Activated CD4-positive, alpha-beta memory T cell treated with anti-CD3 and anti-CD28 coated beads, Interleukin-2, amount 10 ng/mL, durations not matched to agents 7 days and 5 days (primary cell): ENCODE results near the gene SPDYE1. TPM values are rescaled to one million over a fixed set of nuclear protein-coding genes. Genes with fewer than 3 reads are reported as not detected.
"Not testable (repeated sequence)": the region's sequence is repeated elsewhere in the genome, so short reads cannot be mapped to it uniquely, and the experiment has no call there.

Experiments
- CTCF ChIA-PET: fragments of 350-600 bp; sonication (Branson Sonifier 250); formaldehyde crosslinking; loops from one replicate; lab custom pipeline; 2021; ENCODE audit warnings: antibody characterized with exemption, inconsistent platforms; lab: Charles Lee
- POLR2A ChIA-PET: fragments of 350-600 bp; sonication (Branson Sonifier 250); formaldehyde crosslinking; loops from one replicate; lab custom pipeline; 2021; ENCODE audit warnings: antibody characterized with exemption; lab: Charles Lee
- DNase-seq: peaks from one replicate; pipeline ENCODE4 v3.0.0-alpha.2; 2020
- H3K27ac Mint-ChIP-seq: one replicate; pipeline ENCODE4 v1.8.0; 2021; ENCODE audit warnings: mild to moderate bottlenecking, mixed read lengths
- H3K27me3 Mint-ChIP-seq: one replicate; pipeline ENCODE4 v1.8.0; 2021; ENCODE audit warnings: mixed read lengths
- H3K36me3 Mint-ChIP-seq: one replicate; pipeline ENCODE4 v1.8.0; 2021; ENCODE audit warnings: low read depth, mixed read lengths
- H3K4me1 Mint-ChIP-seq: one replicate; pipeline ENCODE4 v1.8.0; 2021; ENCODE audit warnings: mixed read lengths
- H3K4me3 Mint-ChIP-seq: one replicate; pipeline ENCODE4 v1.8.0; 2021; ENCODE audit warnings: mild to moderate bottlenecking, mixed read lengths
- H3K9me3 Mint-ChIP-seq: one replicate; pipeline ENCODE4 v1.8.0; 2021; ENCODE audit warnings: mixed read lengths
- total RNA-seq, 2 experiments: library from RNA; stranded (reverse); gene quantifications; one replicate each; pipeline ENCODE4 v1.2.3, GENCODE V29; 2021

SPDYE1 gene
- total RNA-seq, 2 experiments from 2014 or later, result not detected

DNA sequence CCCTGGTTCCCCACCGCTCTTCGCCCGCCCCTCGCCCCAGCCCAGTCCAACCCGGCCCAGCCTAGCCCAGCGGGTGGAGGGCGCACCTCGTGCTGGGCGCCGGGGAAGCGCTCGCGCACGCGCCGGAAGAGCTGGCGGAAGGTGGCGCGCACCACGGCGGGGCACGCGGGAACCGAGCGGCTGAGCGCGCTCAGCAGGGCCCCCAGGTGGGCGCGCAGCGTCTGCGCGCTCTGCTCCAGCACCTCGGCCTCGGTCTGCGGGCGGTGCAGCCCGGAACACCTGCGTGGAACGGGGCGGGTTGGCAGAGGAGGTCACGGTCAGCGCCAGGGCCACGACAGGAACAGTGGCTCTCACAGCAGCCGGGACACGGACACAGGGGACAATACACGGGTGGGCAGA is 42.8 kb downstream of the SPDYE1 start:
- Mint-ChIP-seq H3K4me3 (peak overlapping the region; percentile 74), H3K4me1 (peaks cover 23% of the 10 kb centered on the region), H3K27ac (peak overlapping the region; percentile 79), H3K36me3 (peaks cover 11% of the 10 kb centered on the region)
- POLR2A ChIA-PET, H3K27me3 Mint-ChIP-seq, H3K9me3 Mint-ChIP-seq: not testable (repeated sequence)
- peak; percentile 75 for DNase-seq
- CTCF ChIA-PET, result interaction anchor here (1.6 kb wide), 1 partner anchor 21 kb away, joined by 5 read pairs; no protein-coding TSS in a partner anchor

- H3K27ac Mint-ChIP-seq, result peak overlapping the region; percentile 60
- CTCF ChIA-PET, result no interaction called here
- DNase-seq, result no peak
- H3K27me3 Mint-ChIP-seq, result no peaks in the 10 kb centered on the region
- peak overlapping the region; percentile 22 for H3K4me3 Mint-ChIP-seq
- peaks cover 26% of the 10 kb centered on the region for H3K36me3 Mint-ChIP-seq
- no peaks in the 10 kb centered on the region for H3K9me3 Mint-ChIP-seq
- POLR2A ChIA-PET, result no interaction called here
- peaks cover 40% of the 10 kb centered on the region for H3K4me1 Mint-ChIP-seq
Observed at GRCh38 chr7:44042221-44042620, 44.5 kb downstream of the SPDYE1 start.

DNA sequence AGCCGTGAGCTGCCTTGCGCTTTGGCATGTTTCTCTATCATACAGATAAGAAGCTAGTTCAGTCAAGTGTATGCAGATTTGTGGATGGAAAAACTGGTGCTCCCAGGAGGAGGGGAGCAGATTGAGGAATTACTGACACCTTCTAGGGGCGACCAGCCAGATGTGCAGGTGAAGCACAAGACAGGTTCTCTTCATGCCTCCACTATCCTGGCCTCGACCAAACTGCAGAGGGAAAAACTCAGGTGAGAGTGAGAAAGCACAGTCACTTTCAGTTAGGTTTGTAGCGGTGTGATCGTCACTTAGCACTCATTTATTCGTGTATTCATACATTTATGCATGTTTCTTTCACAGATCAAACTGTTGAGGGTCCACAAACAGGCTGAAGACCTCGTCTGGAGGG is 46.2 kb downstream of the SPDYE1 start:
- Mint-ChIP-seq H3K4me3 (peak overlapping the region; percentile 83), H3K27me3 (no peaks in the 10 kb centered on the region), H3K27ac (peak overlapping the region; percentile 98), H3K9me3 (no peaks in the 10 kb centered on the region), H3K36me3 (peaks cover 38% of the 10 kb centered on the region), H3K4me1 (peaks cover 51% of the 10 kb centered on the region)
- CTCF ChIA-PET, result interaction anchor here (1.2 kb wide), 1 partner anchor 24 kb away, joined by 5 read pairs; no protein-coding TSS in a partner anchor
- DNase-seq, result no peak
- POLR2A ChIA-PET, result interaction anchor here (0.5 to 5.7 kb wide), 17 partner anchors 15 to 594 kb away, joined by 3 to 73 read pairs (median 4); partner anchors contain the start of genes NUDCD3, PGAM2, POLD2 and STK17A

DNA sequence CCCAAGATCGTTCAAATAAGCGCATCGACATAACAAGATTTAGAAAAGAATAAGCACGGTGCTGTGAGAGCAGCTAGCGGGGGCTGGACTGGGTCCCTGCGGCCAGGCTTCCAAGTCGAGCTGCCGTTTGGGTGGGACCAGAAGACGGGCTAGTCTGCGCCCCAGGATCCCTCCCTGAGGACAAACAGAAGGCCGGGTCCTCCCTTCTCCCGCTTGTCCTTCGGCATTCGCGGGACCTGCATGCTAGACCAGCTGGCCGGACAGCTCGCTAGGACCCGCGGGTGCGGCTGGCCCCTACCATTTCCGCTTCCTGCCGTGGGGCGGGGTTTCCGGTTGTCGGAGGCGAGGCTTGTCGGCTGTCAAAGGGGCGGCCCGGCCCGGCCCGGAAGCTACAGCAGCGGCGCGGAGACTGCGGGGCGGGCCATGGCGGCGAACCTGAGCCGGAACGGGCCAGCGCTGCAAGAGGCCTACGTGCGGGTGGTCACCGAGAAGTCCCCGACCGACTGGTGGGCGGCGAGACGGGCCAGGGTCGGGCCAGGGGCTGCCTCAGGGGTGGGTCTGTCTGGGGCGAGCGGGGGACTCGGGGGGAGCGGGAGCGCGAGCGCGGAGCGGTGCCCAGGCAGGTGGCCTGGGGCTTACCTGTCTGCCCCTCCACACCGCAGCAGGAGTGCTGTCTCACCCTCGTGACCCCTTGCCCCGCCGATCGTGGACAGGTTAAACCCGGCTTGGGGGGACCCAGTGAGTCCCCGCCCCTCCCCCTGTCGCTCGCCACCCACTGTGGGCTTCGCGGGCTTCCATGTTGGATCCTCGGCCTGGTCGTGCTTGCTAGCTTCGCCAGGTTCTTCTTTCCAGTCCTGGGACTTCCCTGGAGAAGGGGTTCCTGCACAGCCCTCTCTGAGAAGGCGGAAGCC is 46.9 kb downstream of the SPDYE1 start, which contains the start of gene DBNL:
Gene DBNL (plus strand): TSS at position 388 of the 911 bp plus-strand sequence. CDS start 36 bp downstream, at position 424.
- Mint-ChIP-seq H3K9me3 (no peaks in the 10 kb centered on the region), H3K4me3 (peak within 1 kb of the TSS; percentile 83), H3K27me3 (no peaks in the 10 kb centered on the region), H3K36me3 (peaks cover 42% of the 10 kb centered on the region), H3K27ac (peak within 1 kb of the TSS; percentile 98), H3K4me1 (peaks cover 53% of the 10 kb centered on the region)
- POLR2A ChIA-PET, result interaction anchor here (0.7 to 5.7 kb wide), 21 partner anchors 14 to 952 kb away, joined by 3 to 73 read pairs (median 4); partner anchors contain the start of genes COA1, NUDCD3, PGAM2 and POLD2
- CTCF ChIA-PET, result interaction anchor here (1.2 to 1.3 kb wide), 2 partner anchors 25 to 37 kb away, joined by 3 to 5 read pairs; no protein-coding TSS in a partner anchor
- DNase-seq, result peak; percentile 94

DNA sequence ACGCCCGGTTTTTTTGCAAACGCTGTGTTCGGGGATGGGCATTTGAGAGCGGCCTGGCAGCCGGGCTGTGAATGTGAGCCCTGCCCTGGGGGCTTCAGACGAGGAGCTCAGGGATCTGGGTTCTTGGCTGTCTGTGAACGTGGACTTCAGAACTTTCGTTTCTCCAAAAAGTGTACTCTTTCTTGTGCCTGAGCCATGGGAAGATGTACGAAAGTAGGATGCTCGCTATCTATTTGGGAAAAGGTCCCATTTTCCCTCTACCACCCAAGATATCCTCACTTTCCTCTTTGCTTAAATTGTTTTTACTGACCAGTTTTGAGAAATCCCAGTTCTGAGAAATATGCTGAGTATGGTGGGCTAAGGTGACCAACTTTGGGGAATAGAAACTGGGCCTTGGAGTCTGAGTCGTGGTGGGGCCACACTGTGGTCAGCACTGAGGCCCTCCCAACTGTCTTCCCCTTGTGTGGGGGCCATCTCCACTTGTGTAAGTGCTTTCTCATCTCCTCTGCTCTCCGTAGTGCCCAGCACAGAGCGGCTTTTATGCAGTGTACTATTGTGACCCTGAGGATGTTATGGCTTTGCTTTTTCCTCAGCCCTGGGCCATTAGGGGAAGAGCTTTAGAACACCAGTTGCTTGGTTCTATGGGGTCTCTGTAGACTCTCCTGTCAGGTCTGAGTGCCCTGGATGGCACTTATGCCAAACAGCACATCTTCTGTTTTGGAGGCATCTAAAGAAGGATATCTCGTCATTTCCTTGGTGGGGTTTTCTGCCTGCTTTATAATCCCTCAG is 47.7 kb downstream of the SPDYE1 start:
- no peak for DNase-seq
- Mint-ChIP-seq H3K4me1 (peaks cover 60% of the 10 kb centered on the region), H3K9me3 (no peaks in the 10 kb centered on the region), H3K27ac (peak overlapping the region; percentile 95), H3K4me3 (peak overlapping the region; percentile 83), H3K27me3 (no peaks in the 10 kb centered on the region), H3K36me3 (peaks cover 50% of the 10 kb centered on the region)
- POLR2A ChIA-PET, result interaction anchor here (0.7 to 5.7 kb wide), 14 partner anchors 13 to 951 kb away, joined by 3 to 73 read pairs (median 4); partner anchors contain the start of genes COA1, NUDCD3, PGAM2 and POLD2
- CTCF ChIA-PET, result interaction anchor here (1.3 kb wide), 1 partner anchor 36 kb away, joined by 3 read pairs; no protein-coding TSS in a partner anchor

- Mint-ChIP-seq H3K9me3 (no peaks in the 10 kb centered on the region), H3K4me1 (peaks cover 65% of the 10 kb centered on the region), H3K27me3 (no peaks in the 10 kb centered on the region), H3K27ac (peak overlapping the region; percentile 95), H3K4me3 (peak overlapping the region; percentile 83), H3K36me3 (peaks cover 61% of the 10 kb centered on the region)
- ChIA-PET CTCF (interaction anchor here (0.5 to 1.3 kb wide), 3 partner anchors 23 to 35 kb away, joined by 3 read pairs; no protein-coding TSS in a partner anchor), POLR2A (interaction anchor here (0.8 to 5.7 kb wide), 7 partner anchors 12 to 444 kb away, joined by 3 to 73 read pairs (median 10); partner anchors contain the start of genes NUDCD3 and PGAM2)
- peak; percentile 71 for DNase-seq
Observed at GRCh38 chr7:44046321-44047061, 48.8 kb downstream of the SPDYE1 start.

GRCh38 chr7:44048031-44048795 is 50.5 kb downstream of the SPDYE1 start:
- Mint-ChIP-seq H3K27ac (peak overlapping the region; percentile 95), H3K36me3 (peaks cover 76% of the 10 kb centered on the region), H3K4me3 (peak overlapping the region; percentile 3), H3K9me3 (no peaks in the 10 kb centered on the region), H3K4me1 (peaks cover 69% of the 10 kb centered on the region), H3K27me3 (no peaks in the 10 kb centered on the region)
- DNase-seq, result no peak
- POLR2A ChIA-PET, result interaction anchor here (0.9 to 5.7 kb wide), 3 partner anchors 10 to 33 kb away, joined by 3 to 73 read pairs (median 7); partner anchors contain the start of gene PGAM2
- CTCF ChIA-PET, result no interaction called here

GRCh38 chr7:44050121-44050914 is 52.6 kb downstream of the SPDYE1 start:
- H3K36me3 Mint-ChIP-seq, result peaks cover 79% of the 10 kb centered on the region
- ChIA-PET POLR2A (interaction anchor here (1.0 to 2.7 kb wide), 4 partner anchors 11 to 31 kb away, joined by 3 to 12 read pairs (median 6); partner anchors contain the start of gene PGAM2), CTCF (no interaction called here)
- H3K4me3 Mint-ChIP-seq, result no peak overlapping the region
- peaks cover 63% of the 10 kb centered on the region for H3K4me1 Mint-ChIP-seq
- H3K27me3 Mint-ChIP-seq, result no peaks in the 10 kb centered on the region
- no peaks in the 10 kb centered on the region for H3K9me3 Mint-ChIP-seq
- DNase-seq, result no peak
- H3K27ac Mint-ChIP-seq, result peak overlapping the region; percentile 57

DNA sequence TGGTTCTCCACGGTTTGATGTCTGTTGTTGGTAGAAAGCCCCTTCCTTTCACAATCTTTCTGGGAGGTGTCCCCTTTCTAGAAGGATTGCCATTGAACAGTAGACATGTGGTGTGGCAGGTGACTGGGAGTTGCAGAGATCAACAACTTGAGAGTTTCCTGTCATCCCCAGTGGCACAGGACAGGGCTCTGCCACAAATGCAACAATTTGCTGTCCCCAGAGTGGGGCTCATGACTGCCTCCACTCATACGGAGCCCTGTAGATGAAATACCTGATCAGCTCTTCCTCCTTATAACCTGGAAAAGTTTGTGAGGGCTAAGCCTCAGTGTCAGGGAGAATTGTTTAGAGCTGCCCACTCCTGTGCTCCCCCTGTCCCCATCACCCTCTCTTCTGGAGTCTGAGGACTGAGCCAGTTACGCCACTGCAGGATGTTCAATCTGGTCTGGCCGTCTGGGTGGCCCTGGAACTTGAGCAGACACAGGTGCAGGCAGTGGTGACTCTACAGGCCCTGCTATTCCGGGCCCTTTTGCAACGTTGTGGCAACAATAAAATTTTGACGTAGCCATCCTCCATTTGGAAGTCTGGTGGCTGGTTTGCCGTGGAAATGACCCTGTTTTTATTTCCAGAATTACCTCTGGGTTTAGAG is 53.3 kb downstream of the SPDYE1 start:
- peaks cover 62% of the 10 kb centered on the region for H3K4me1 Mint-ChIP-seq
- H3K4me3 Mint-ChIP-seq, result no peak overlapping the region
- H3K36me3 Mint-ChIP-seq, result peaks cover 79% of the 10 kb centered on the region
- ChIA-PET POLR2A (interaction anchor here (1.6 to 2.7 kb wide), 3 partner anchors 11 to 16 kb away, joined by 6 to 12 read pairs (median 6); partner anchors contain the start of gene PGAM2), CTCF (no interaction called here)
- no peaks in the 10 kb centered on the region for H3K27me3 Mint-ChIP-seq
- DNase-seq, result no peak
- H3K9me3 Mint-ChIP-seq, result no peaks in the 10 kb centered on the region
- peak overlapping the region; percentile 47 for H3K27ac Mint-ChIP-seq

DNA sequence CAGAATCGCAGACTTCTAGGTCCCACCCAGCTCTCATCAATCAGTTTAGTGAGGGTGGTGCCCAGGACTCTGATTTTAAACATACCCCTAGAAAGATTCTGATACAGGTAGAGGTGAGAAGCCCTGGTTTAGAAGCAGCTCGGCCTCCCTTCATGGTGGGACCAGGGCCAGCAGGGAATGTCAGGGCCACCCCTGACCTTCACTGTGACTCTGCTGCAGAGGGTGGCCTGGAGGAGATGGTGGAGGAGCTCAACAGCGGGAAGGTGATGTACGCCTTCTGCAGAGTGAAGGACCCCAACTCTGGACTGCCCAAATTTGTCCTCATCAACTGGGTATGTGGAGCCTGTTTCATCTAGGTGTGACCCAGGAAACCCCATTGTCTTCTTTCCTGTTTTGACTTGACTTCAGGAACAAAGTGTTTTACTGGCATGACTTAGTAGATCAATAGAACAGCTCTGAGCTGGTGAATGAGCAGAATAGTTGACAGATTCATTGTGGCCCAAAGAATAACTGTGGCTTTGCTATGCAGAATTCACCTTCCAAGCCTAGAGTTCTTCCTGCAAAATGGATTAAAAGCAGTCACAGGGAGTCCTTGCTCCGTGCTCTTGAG is 54.0 kb downstream of the SPDYE1 start:
- H3K4me3 Mint-ChIP-seq, result no peak overlapping the region
- H3K36me3 Mint-ChIP-seq, result peaks cover 79% of the 10 kb centered on the region
- DNase-seq, result no peak
- H3K27ac Mint-ChIP-seq, result peak overlapping the region; percentile 47
- H3K9me3 Mint-ChIP-seq, result no peaks in the 10 kb centered on the region
- no peaks in the 10 kb centered on the region for H3K27me3 Mint-ChIP-seq
- ChIA-PET POLR2A (interaction anchor here (2.7 kb wide), 1 partner anchor 13 kb away, joined by 12 read pairs; the partner anchor contains the start of gene PGAM2), CTCF (no interaction called here)
- H3K4me1 Mint-ChIP-seq, result peaks cover 57% of the 10 kb centered on the region
